MG63 (cell line): ENCODE results near the gene ATXN1. TPM values are rescaled to one million over a fixed set of nuclear protein-coding genes. Genes with fewer than 3 reads are reported as not detected.
"Not testable (repeated sequence)": the region's sequence is repeated elsewhere in the genome, so short reads cannot be mapped to it uniquely, and the experiment has no call there.

Experiments
- DNase-seq: peaks from one replicate; pipeline ENCODE4 v3.0.0-alpha.2; 2020
- H3K27me3 ChIP-seq: fragments of 250-450 bp; sonication (Bioruptor Pico); 2 replicates; pipeline ENCODE4 v1.5.1; 2020; ENCODE audit warnings: mild to moderate bottlenecking, moderate library complexity
- H3K36me3 ChIP-seq: fragments of 250-450 bp; sonication (Bioruptor Pico); 2 replicates; pipeline ENCODE4 v1.5.1; 2020; ENCODE audit warnings: mild to moderate bottlenecking, moderate library complexity
- H3K4me3 ChIP-seq: fragments of 250-450 bp; sonication (Bioruptor Pico); 2 replicates; pipeline ENCODE4 v1.5.1; 2020; ENCODE audit warnings: mild to moderate bottlenecking, moderate library complexity
- H3K9me3 ChIP-seq: fragments of 250-450 bp; sonication (Bioruptor Pico); 2 replicates; pipeline ENCODE4 v1.5.1; 2020; ENCODE audit warnings: mild to moderate bottlenecking, moderate library complexity
- total RNA-seq: library from RNA; depleted of rRNA; stranded (reverse); fragments of >200 nt; shearing (Covaris generic); gene quantifications from 2 replicates; pipeline ENCODE4 v1.2.3, GENCODE V29; 2014; ENCODE audit warnings: low replicate concordance

ATXN1 gene
- total RNA-seq, 1 experiment from 2014 or later: 5.9 TPM

- Histone ChIP-seq H3K36me3 (no peaks in the 10 kb centered on the region), H3K4me3 (no peak overlapping the region), H3K27me3 (no peaks in the 10 kb centered on the region)
Measured at GRCh38 chr6:16619777-16620176, 141.5 kb downstream of the ATXN1 start.

GRCh38 chr6:16618962-16619361 lies 142.3 kb downstream of the ATXN1 start:
- Histone ChIP-seq H3K27me3 (no peaks in the 10 kb centered on the region), H3K36me3 (no peaks in the 10 kb centered on the region), H3K4me3 (no peak overlapping the region), H3K9me3 (no peaks in the 10 kb centered on the region)
- no peak for DNase-seq

More at GRCh38 chr6:16619777-16620176, 141.5 kb downstream of the ATXN1 start:
- DNase-seq: no peak
- no peaks in the 10 kb centered on the region for H3K9me3 ChIP-seq

- not testable (repeated sequence) for H3K4me3 ChIP-seq, H3K9me3 ChIP-seq, DNase-seq, H3K36me3 ChIP-seq, H3K27me3 ChIP-seq
Measured at GRCh38 chr6:16615215-16615614, 146.0 kb downstream of the ATXN1 start.

GRCh38 chr6:16614143-16614542 lies 147.1 kb downstream of the ATXN1 start:
- H3K9me3 ChIP-seq, H3K27me3 ChIP-seq, H3K4me3 ChIP-seq, DNase-seq, H3K36me3 ChIP-seq: not testable (repeated sequence)

DNA sequence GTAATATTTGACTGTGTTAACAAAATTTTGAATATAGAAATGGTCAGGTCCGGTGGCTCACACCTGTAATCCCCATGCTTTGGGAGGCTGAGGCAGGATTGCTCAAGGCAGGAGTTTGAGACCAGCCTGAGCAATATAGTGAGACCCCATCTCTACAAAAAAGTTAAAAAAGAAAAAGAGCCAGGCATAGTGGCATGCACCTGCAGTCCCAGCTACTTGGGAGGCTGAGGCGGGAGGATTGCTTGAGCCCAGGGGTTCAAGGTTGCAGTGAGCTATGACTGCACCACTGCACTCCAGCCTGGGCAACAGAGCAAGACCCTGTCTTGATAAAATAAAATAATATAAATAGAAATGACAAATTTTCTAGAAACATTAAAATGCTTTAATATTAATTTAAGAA lies 147.8 kb downstream of the ATXN1 start:
- H3K9me3 ChIP-seq, H3K4me3 ChIP-seq, H3K36me3 ChIP-seq, DNase-seq, H3K27me3 ChIP-seq: not testable (repeated sequence)

GRCh38 chr6:16608444-16608843 lies 152.8 kb downstream of the ATXN1 start:
- H3K9me3 ChIP-seq: no peaks in the 10 kb centered on the region
- no peak for DNase-seq

GRCh38 chr6:16602035-16602434 lies 159.2 kb downstream of the ATXN1 start:
- Histone ChIP-seq H3K4me3 (no peak overlapping the region), H3K9me3 (no peaks in the 10 kb centered on the region), H3K36me3 (no peaks in the 10 kb centered on the region), H3K27me3 (no peaks in the 10 kb centered on the region)
- no peak for DNase-seq

More at GRCh38 chr6:16608444-16608843, 152.8 kb downstream of the ATXN1 start:
- Histone ChIP-seq H3K4me3 (no peak overlapping the region), H3K36me3 (no peaks in the 10 kb centered on the region), H3K27me3 (no peaks in the 10 kb centered on the region)

GRCh38 chr6:16600701-16601100 lies 160.6 kb downstream of the ATXN1 start:
- H3K36me3 ChIP-seq: no peaks in the 10 kb centered on the region
- DNase-seq: no peak
- no peak overlapping the region for H3K4me3 ChIP-seq
- H3K9me3 ChIP-seq: no peaks in the 10 kb centered on the region
- no peaks in the 10 kb centered on the region for H3K27me3 ChIP-seq

DNA sequence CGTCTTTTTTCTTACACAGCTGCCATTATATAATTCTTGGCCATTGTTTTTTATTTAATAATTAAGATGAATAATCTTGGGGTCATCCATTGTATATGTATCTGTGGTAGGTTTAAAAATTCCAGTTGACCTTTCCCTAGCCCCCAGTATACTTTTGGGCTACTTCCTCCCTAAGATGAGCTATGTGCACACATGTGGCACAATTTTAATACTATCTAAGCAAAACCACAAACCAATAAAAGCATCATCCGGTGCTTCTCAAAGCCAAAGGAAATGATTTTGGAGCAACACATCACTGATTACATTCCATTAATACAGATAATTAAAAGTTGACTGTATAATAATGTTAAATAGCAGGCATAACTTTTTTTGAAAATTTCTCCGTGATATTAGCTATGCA lies 161.2 kb downstream of the ATXN1 start:
- no peak for DNase-seq
- Histone ChIP-seq H3K9me3 (no peaks in the 10 kb centered on the region), H3K27me3 (no peaks in the 10 kb centered on the region)

GRCh38 chr6:16596616-16597331 lies 164.5 kb downstream of the ATXN1 start:
- Histone ChIP-seq H3K4me3 (no peak overlapping the region), H3K9me3 (no peaks in the 10 kb centered on the region), H3K27me3 (no peaks in the 10 kb centered on the region), H3K36me3 (no peaks in the 10 kb centered on the region)
- no peak for DNase-seq

More for the DNA sequence above, 161.2 kb downstream of the ATXN1 start:
- H3K36me3 ChIP-seq: no peaks in the 10 kb centered on the region
- no peak overlapping the region for H3K4me3 ChIP-seq

GRCh38 chr6:16595514-16596120 lies 165.6 kb downstream of the ATXN1 start:
- H3K9me3 ChIP-seq: no peaks in the 10 kb centered on the region
- H3K4me3 ChIP-seq: no peak overlapping the region
- no peak for DNase-seq
- H3K27me3 ChIP-seq: no peaks in the 10 kb centered on the region
- no peaks in the 10 kb centered on the region for H3K36me3 ChIP-seq

GRCh38 chr6:16594849-16595248 lies 166.4 kb downstream of the ATXN1 start:
- H3K36me3 ChIP-seq: no peaks in the 10 kb centered on the region
- no peaks in the 10 kb centered on the region for H3K27me3 ChIP-seq
- H3K4me3 ChIP-seq: no peak overlapping the region
- no peak for DNase-seq
- H3K9me3 ChIP-seq: no peaks in the 10 kb centered on the region

DNA sequence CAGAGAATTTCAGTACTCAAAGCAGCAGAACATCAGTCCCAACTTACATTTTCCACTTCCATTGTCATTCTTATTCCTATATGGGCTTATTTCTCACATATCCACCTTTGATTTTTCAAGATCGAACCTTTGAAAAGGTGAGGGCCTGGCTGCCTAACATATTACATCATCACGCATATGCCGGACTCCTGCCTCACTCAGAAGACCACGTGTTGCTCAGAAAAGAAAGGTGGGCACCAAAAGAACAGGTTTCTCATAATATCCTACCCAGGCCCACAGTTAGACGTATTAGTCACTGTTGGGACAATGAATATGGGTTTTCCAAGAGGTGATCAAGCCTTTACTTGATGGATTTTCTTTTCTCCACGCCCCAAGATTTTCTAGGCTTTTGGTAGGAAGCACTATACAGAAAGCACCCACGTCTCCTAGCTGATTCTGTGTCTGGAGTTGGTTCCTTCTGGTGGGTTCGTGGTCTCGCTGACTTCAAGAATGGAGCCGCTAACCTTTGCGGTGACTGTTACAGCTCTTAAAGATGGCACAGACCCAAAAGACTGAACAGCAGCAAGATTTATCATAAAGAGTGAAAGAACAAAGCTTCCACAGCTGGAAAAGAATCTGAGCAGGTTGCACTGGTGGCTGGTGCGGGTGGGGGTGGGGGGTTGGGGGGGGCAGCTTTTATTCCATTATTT lies 168.9 kb downstream of the ATXN1 start:
- Histone ChIP-seq H3K4me3 (no peak overlapping the region), H3K36me3 (no peaks in the 10 kb centered on the region), H3K9me3 (no peaks in the 10 kb centered on the region), H3K27me3 (no peaks in the 10 kb centered on the region)
- no peak for DNase-seq

DNA sequence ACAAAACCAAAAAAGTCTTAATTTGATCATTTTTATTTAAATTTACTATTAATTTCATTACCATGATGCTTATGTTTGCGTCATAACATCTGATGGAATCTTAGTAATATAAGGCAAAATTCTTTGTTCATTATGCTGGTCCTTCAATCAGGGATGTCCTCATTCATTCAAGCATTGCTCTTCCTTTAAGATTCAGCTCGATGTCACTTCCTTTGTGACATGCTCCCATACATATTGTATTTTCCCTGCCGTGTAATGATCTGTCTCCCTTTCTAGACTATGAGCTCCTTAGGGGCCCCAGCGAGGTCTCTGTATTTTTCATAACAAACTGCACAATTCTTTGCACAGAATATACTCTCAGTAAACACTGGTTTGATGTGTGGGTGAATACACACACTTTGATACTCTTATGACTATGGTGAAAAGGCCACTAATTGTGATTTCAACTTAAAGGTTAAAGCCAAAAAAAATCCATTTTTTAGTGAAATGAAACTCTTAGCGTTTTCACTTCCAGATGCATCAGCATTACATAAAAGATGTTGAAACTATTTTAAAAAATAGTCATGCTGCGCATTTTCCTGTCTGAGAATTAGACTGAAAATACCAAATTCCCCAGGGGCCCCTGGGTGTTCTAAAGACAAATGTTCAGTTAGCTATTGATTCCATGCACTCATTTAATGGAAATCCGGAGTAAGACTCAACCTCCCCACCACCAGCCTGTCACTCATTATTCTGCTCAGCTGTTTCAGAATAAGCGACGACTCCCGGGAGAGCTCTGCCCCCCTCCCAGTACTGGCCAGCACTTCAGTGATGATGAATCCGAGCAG lies 169.7 kb downstream of the ATXN1 start:
- no peaks in the 10 kb centered on the region for H3K27me3 ChIP-seq
- no peak overlapping the region for H3K4me3 ChIP-seq
- no peaks in the 10 kb centered on the region for H3K36me3 ChIP-seq
- H3K9me3 ChIP-seq: no peaks in the 10 kb centered on the region
- DNase-seq: no peak

DNA sequence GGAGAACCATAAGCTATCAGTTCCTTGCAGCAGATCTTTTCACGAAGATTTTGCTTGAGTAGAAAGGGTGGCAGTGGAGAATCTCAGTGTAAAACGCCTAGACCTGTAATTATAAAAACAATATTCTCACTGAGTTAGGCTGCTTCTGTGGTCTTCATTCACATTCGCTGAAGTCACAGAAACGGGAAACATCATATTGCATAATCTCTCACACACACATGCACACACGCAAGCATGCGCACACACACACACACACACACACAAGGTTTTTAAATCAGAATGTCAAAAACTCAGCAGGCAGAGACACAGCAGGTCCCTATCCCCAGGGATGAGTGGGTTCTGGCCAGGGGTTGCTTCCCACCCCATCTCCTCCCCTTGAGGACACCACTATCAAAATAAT lies 175.5 kb downstream of the ATXN1 start:
- no peak for DNase-seq
- H3K4me3 ChIP-seq: no peak overlapping the region
- no peaks in the 10 kb centered on the region for H3K9me3 ChIP-seq
- no peaks in the 10 kb centered on the region for H3K36me3 ChIP-seq
- H3K27me3 ChIP-seq: no peaks in the 10 kb centered on the region

GRCh38 chr6:16583144-16583762 lies 178.0 kb downstream of the ATXN1 start:
- Histone ChIP-seq H3K36me3 (no peaks in the 10 kb centered on the region), H3K27me3 (no peaks in the 10 kb centered on the region), H3K4me3 (no peak overlapping the region), H3K9me3 (no peaks in the 10 kb centered on the region)
- DNase-seq: no peak
